NT2/D1 (cell line): Measurements from ENCODE around the gene ETV5.

Source experiments
- SUZ12 ChIP-seq: IDR thresholded peaks from 2 replicates; pipeline ENCODE4 v1.6.1; 2011; ENCODE audit not compliant: insufficient read length, insufficient read depth; ENCODE audit errors: extremely low read depth
- YY1 ChIP-seq: IDR thresholded peaks from 2 replicates; pipeline ENCODE4 v1.6.1; 2011; ENCODE audit not compliant: insufficient read length, insufficient read depth
- ZNF274 ChIP-seq: IDR thresholded peaks from 2 replicates; pipeline ENCODE4 v1.6.1; 2011; ENCODE audit warnings: mild to moderate bottlenecking, low read depth, low read length

- TF ChIP-seq YY1 = no peak
- no peak for TF ChIP-seq ZNF274
- TF ChIP-seq SUZ12 = no peak
Measured at GRCh38 chr3:186081678-186082077, 27.2 kb downstream of the ETV5 start.
